ENCODE data around the gene CALU. TPM values are rescaled to one million over a fixed set of nuclear protein-coding genes. Genes with fewer than 3 reads are reported as not detected.

Gene CALU
- total and polyA plus RNA-seq, 2 experiments from 2014 or later: 231 to 305 TPM

- no peak for TF ChIP-seq CTCF (IDR thresholded peaks at IDR 0.05; ENCODE audit: low read depth, low read length)
- H3K4me3 ChIP-seq: no peak overlapping the region
- no peak for DNase-seq (ENCODE audit: low read depth in 1 of 2, low spot score in 1 of 2)
- H3K9me3 ChIP-seq (ENCODE audit: low read depth): no peaks in the 10 kb centered on the region
- no peaks in the 10 kb centered on the region for H3K36me3 ChIP-seq
- no peaks in the 10 kb centered on the region for H3K27me3 ChIP-seq
- peaks cover 12% of the 10 kb centered on the region for H3K4me1 ChIP-seq (ENCODE audit: low read depth)
- no peak overlapping the region for H3K27ac ChIP-seq
Observed at GRCh38 chr7:128737441-128737840, 1.7 kb upstream of the CALU start.

GRCh38 chr7:128737867-128738385 is 1.2 kb upstream of the CALU start:
- peaks cover 12% of the 10 kb centered on the region for H3K4me1 ChIP-seq (ENCODE audit: low read depth)
- H3K36me3 ChIP-seq: no peaks in the 10 kb centered on the region
- no peak overlapping the region for H3K4me3 ChIP-seq
- no peaks in the 10 kb centered on the region for H3K9me3 ChIP-seq (ENCODE audit: low read depth)
- DNase-seq (ENCODE audit: low read depth in 1 of 2, low spot score in 1 of 2): peak in 1 of 2 donors; percentile 36
- H3K27me3 ChIP-seq: no peaks in the 10 kb centered on the region
- peak overlapping the region; percentile 65 for H3K27ac ChIP-seq
- TF ChIP-seq CTCF (IDR thresholded peaks at IDR 0.05; ENCODE audit: low read depth, low read length): no peak

- no peak for TF ChIP-seq CTCF (IDR thresholded peaks at IDR 0.05; ENCODE audit: low read depth, low read length)
- peak overlapping the region; percentile 65 for H3K27ac ChIP-seq
- peaks cover 12% of the 10 kb centered on the region for H3K4me1 ChIP-seq (ENCODE audit: low read depth)
- peak overlapping the region; percentile 87 for H3K4me3 ChIP-seq
- peak in 1 of 2 donors; percentile 69 for DNase-seq (ENCODE audit: low read depth in 1 of 2, low spot score in 1 of 2)
- no peaks in the 10 kb centered on the region for H3K36me3 ChIP-seq
- no peaks in the 10 kb centered on the region for H3K9me3 ChIP-seq (ENCODE audit: low read depth)
- no peaks in the 10 kb centered on the region for H3K27me3 ChIP-seq
Observed at GRCh38 chr7:128738570-128739047, 550 bp upstream of the CALU start.

- H3K4me1 ChIP-seq (ENCODE audit: low read depth): peaks cover 12% of the 10 kb centered on the region
- no peaks in the 10 kb centered on the region for H3K27me3 ChIP-seq
- H3K4me3 ChIP-seq: peak overlapping the region; percentile 87
- peak overlapping the region; percentile 89 for H3K27ac ChIP-seq
- no peaks in the 10 kb centered on the region for H3K9me3 ChIP-seq (ENCODE audit: low read depth)
- DNase-seq (ENCODE audit: low read depth in 1 of 2, low spot score in 1 of 2): no peak
- TF ChIP-seq CTCF (IDR thresholded peaks at IDR 0.05; ENCODE audit: low read depth, low read length): no peak
- H3K36me3 ChIP-seq: no peaks in the 10 kb centered on the region
Observed at GRCh38 chr7:128739990-128740682, 977 bp downstream of the CALU start.

- no peak for TF ChIP-seq CTCF (IDR thresholded peaks at IDR 0.05; ENCODE audit: low read depth, low read length)
- Histone ChIP-seq H3K4me3 (no peak overlapping the region), H3K36me3 (no peaks in the 10 kb centered on the region), H3K27me3 (no peaks in the 10 kb centered on the region), H3K4me1 (ENCODE audit: low read depth) (peaks cover 12% of the 10 kb centered on the region), H3K27ac (no peak overlapping the region), H3K9me3 (ENCODE audit: low read depth) (no peaks in the 10 kb centered on the region)
- peak in 1 of 2 donors; percentile 52 for DNase-seq (ENCODE audit: low read depth in 1 of 2, low spot score in 1 of 2)
Observed at GRCh38 chr7:128740996-128741395, 1.8 kb downstream of the CALU start.

All from cardiac muscle cell (in vitro differentiated cells and primary cell).